GM19193 (cell line): ENCODE data around the gene FOXP1.

Source experiments
- POLR2A ChIP-seq: IDR thresholded peaks from 4 replicates; pipeline ENCODE4 v1.6.1; 2011; ENCODE audit not compliant: insufficient read depth, insufficient read length; ENCODE audit errors: extremely low read depth

Gene FOXP1

DNA sequence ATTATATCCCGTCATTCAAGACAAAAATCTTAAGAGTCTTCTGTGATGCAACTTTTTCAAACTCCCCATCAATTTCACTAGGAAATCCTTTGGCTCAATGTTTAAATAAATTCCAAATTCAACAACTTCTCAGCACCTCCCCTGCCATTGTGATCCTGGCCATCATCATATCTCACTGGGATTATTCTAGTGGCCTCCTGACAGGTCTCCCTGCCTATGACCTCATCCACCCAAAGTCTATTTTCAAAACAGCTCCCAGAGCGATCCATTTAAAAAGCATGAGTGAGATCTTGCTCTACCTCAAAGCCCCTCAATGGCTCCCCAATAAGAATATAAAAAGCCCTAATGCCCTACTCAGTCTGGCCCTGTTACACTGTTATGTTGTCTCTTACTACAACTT lies 293.2 kb downstream of the FOXP1 start:
- TF ChIP-seq POLR2A: no peak

DNA sequence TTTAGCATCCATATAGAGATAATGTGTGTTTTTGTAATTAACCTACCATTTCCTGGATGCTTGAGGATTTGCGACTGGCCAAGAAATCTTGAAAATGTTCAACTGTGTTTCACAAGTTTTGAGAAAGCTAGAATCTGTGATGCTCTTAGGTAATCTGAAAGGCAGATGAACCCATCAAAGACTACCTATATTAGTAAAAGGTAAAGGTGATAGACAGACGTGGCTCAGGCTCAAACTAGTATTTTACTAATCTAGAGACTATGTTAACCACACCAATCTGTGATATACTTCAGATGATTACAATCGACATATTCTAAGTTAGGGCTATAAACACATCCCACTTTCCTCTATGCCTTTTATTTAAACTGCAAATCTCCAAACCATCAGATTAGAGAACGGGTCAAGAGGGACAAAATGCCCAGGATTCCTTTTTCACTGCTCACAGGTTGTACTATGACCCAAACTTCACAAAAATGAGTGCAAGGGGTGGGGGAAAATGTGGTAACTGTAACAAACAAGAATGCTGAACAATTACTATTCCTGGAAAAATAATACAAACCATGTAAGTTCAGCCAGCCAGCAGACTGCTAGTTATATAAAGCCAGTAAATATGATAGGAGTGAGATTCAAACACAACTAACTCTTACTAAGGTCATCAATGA lies 295.1 kb downstream of the FOXP1 start:
- no peak for TF ChIP-seq POLR2A

DNA sequence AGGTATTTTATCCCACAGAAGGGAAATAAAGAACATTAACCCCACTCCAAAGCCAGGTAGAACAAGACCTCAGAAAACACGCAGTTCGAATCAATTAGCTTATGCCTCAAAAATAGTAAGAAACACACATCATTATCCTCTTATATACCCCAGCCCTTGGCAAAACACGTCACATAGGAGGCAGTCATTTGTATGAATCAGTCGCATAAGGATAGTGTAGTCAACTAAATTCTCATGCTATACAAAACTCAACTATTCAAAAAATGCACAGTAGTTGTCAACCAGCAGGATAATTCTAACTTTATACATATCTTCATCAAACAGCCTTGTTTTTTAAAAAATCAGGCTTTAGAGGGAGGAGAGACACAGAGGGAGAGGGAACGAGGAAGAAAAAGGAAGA lies 298.4 kb downstream of the FOXP1 start:
- no peak for TF ChIP-seq POLR2A

DNA sequence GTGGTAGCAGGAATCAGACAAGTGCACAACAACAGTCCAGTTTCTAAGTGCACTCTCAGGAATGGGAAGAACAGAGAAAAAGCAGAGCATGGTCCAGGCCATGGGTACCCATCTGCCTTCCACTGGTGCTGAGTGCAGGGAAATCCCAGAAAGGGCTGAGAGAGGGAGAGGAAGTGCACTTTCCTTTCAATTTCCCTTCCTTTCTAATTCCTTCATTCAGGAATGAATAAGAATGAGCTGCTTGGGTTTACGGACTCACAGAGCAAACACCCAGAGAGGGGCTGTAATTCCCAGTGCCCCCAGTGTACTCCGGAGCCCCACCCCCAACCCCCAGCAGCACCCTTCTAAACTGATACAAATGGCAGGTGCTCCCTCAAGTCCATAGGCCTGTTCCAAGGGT lies 300.6 kb downstream of the FOXP1 start:
- TF ChIP-seq POLR2A: no peak

DNA sequence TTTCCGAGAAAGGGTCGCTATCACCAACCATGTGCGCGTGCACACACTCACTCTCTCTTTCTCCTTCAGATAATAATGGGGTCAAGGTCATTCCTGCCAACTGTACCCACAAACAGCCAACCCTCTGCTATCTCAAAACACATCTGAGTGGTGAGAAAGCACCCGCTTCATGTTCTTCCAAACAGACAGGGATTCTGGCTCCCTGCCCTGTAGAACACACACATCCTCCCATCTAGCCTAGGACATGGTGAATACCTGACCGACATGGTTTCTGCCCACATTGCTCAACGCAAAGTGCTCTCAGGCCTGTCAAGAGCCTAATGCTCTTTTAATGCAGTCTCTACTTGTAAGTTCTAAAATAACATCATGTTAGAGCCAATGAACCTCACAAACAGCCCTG lies 302.2 kb downstream of the FOXP1 start:
- TF ChIP-seq POLR2A: no peak

DNA sequence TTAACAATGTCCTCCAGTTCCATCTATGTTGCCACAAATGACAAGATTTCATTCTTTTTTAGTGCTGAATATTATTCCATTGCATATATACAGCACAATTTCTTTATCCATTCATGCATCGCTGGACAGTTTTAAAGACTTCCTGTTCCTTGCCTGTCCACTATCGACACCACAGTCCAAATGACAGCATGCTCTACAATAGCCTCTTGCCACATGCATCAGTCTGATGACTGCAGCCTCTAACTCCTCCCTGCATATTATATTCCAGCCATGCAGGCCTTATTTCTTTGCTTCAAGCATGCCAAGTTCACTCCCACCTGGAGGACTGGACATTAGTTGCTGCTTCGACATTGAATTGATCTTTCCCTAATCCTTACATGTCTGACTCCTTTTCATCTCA lies 306.2 kb downstream of the FOXP1 start:
- no peak for TF ChIP-seq POLR2A

DNA sequence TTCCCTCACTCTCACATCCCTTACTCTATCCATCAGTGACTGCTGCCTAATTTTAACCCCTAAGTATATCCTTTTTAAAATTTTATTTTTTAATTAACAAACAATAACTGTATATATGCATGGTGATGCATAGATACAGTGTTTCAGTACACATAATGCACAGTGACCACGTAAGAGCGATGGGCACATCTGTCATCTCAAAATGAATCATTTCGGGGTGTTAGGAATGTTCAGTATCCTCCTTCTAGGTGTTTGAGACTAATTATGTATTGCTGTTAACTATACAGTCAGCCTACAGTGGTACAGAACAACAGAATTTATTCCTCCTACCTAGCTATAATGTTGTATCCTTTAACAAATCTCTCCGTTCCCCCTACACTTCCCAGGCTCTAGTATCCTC lies 307.0 kb downstream of the FOXP1 start:
- no peak for TF ChIP-seq POLR2A

DNA sequence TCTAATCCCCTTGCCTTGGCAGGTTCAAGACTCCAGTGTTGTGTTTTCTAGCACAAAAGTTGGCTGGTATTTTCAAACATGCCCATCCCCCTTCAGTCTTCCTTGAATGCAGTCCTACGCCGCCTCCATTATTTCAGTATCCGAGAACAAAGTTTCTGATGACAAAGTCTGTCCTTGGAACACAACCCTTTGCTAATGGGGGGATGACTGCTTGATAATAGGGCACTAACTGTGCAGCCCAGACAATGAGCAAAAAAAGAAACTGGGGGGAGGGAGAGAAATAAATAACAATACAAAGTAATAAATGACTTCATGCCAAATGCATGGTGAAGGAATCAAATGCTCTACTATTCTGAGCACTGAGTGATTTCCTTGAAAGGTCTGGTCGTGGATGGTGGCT lies 310.1 kb downstream of the FOXP1 start:
- no peak for TF ChIP-seq POLR2A

DNA sequence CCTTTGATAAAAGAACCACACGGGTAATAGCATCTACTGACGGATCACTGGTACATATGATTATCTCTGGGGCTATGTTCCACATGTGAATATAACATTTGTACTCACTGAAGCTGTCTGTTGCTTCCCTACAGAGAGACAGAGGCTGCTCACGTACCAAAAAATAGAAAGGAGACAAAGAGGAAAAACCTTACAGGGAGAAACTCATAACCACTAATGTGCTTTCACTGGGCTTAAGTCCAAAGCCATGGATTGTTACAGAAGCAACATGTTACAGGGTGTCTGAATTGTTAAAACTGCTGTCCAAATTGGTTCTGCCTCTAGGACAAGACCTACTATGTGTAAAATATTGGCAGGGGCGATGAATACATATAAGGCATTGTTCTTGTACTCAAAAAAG lies 311.9 kb downstream of the FOXP1 start:
- TF ChIP-seq POLR2A: no peak

DNA sequence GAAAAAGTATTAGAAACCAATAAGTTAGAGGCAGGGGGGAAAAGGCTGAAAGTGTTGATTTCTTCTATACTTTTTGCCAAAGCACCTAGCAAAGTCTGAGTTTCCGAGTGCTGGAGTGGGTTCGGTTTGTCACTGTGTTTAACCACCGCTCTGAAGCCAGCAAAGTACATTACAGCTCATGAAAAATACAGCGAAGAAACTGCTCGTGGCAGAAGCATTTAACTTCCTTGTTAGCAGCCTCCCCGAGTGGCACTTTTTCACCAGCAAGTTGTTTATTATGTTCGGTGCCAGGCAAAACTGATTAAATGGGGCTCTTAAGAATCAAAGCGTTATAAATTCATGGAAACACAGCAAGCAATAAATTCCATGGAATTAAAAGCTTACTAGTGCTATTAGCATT lies 313.6 kb downstream of the FOXP1 start:
- no peak for TF ChIP-seq POLR2A

DNA sequence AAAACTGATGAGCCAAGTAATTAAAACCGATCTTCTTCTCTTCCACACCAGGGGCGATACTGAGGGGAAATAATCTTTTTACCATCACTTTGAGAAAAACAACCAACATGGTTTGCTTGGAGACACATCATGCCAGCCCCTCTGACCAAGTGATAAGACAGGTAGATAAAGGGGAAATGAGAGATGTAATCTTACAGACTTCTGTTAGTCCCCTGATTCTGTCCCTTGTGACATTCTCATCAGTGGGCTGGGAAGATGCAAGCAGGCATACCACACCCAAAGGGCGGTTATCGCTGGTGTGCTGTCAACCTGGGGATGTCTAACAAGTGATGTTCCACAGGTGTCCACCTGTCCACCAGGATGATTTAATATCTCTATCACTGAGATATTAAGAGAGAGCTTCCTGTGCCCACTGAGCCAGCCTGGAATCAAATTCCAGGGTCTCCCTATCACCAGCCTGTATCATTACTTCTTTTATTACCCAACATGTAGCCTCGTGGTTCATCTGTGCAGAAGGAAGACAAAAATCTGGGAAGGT lies 315.0 kb downstream of the FOXP1 start:
- TF ChIP-seq POLR2A: no peak

DNA sequence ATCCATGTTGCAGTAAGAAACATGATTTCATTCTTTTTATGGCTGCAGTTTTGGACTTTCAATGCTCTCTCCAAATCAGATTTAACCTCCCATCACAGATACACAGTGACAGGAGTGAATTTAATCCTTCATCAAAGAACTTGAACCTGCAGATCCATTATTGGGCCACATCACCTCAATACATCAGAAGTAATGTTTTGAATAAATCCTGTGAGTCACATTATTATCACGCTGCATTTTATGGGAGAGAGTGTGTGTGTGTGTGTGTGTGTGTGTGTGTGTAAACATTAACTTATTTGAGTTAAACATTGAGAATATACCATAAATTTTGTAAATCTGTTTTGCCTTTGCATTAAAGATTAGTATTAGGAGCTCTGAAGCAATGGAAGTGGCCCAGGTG lies 316.7 kb downstream of the FOXP1 start:
- TF ChIP-seq POLR2A: no peak

DNA sequence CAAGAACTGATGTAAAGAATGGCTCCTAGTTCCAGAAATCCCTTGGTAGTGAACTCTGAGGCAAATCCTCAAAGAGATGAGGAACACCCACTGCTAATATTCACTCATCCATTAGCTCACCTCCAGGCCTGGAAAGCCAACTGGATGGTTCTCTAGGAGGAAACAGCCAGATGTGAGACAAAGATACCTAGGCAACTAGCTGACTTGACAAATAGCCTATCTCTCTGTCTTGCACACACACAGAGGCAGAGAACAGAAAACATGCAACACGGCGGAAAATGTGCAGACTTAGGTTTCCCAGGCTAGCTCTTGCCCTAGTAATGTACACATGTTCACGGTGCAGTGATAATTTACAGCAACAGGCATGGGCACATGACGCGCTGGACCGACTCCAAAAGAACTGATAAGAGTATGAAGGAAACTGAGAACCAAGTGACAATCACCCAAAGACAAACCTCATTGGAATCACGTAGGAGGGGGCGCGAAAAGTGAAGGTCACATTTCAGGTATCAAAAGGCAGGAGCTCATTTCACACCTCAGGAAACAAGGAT lies 318.1 kb downstream of the FOXP1 start:
- no peak for TF ChIP-seq POLR2A

DNA sequence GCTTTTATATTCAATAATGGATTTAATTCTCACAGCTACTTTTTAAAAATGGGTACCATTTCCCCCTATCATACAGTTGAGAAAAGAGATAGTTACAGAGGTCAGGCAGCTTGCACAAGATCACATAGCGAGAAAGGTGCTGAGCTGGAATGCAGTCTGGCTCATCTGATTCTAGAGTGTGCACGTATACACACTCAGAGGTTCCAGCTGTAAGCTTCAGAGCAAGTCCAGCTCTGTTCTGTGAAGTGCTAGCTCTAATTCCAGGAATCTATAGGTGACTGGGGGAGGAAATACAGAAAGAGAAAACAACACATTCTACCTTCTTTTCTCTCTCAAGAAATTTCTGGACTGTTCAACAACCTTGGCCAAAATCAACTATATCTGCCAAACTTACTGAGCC lies 318.7 kb downstream of the FOXP1 start:
- no peak for TF ChIP-seq POLR2A

DNA sequence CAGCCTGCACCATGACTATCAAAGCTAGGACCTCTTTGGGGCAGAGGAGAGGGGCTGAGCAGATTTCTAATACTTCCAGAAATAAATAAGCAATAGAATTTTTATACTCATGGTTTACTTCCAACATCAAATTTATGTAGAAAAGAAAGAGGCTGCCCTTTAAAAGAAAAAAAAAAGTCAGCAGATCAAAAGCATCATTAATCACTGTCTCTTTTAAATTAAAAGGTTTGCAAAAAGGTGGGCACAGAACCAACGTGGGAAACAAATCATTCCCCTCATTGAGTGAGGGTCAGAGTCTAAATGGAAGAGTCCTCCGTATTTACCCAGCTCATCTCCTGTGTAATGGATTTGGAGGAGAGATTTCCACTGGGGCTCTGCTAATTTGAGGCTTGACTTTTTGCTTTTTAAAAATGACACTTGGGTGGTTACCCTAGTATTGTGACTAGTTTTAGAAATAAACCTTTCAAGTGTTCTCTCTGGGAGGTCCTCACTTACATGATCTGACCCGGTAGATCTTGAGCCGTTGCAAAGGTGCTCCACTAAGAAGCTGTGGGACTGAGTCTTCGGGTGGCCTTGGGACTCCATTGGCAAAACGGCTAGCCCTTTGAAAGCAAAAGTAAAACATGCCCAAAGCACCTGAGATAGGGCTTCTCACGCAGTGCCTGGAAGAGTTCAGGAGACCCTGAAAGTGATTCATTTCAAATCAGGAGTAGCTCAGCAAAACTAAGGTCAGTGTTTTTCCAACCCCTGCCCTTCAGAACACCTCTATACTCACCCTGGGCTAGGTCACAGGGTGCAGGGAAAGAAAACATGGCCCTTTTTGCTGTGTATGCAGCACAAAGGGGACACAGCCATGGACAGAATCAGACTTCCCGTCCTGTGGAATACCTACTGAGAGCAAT lies 320.9 kb downstream of the FOXP1 start:
- TF ChIP-seq POLR2A: no peak

DNA sequence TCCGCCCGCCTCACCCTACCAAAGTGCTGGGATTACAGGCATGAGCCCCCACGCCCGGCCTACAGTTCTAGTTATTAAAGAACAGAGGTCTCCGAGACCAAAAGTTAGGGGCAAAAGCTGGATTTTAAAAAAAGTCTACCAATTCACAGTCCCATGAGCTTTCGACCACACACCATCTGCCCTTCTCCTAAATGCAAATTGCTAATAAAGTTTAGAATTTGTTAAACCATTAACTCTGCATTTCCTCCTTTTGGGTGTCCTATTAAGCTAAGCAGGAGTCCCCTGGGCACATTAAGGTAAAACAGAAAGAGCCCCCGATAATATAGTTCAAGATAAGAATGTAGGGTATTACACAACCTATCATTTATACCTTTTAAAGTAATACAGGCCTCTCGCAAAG lies 322.7 kb downstream of the FOXP1 start:
- no peak for TF ChIP-seq POLR2A
